HepG2 (cell line): ENCODE measurements around the gene TIMM44. TPM values are rescaled to one million over a fixed set of nuclear protein-coding genes. Genes with fewer than 3 reads are reported as not detected.

Experiments used
- BRD4 ChIP-seq: sonication (generic); formaldehyde crosslinking; IDR thresholded peaks from 2 replicates; pipeline ENCODE4 v1.4.0; 2020; ENCODE audit warnings: missing genetic modification reagents
- CBX2 ChIP-seq, 2 experiments: fragments of 200-600 bp in 1 of 2; sonication (generic); formaldehyde crosslinking in 1 of 2; IDR thresholded peaks; 2 replicates each; pipeline versions ENCODE4 v1.7.0 to v1.8.1; 2018 to 2022; ENCODE audit warnings: low read depth in 2 of 2, low read length in 1 of 2, mild to moderate bottlenecking in 1 of 2, missing genetic modification reagents in 1 of 2
- CCAR2 ChIP-seq: fragments of 200-400 bp; formaldehyde crosslinking; optimal IDR thresholded peaks from 2 replicates; pipeline ENCODE3; 2018; ENCODE audit warnings: low read depth, mild to moderate bottlenecking, low read length, moderate library complexity
- CHD2 ChIP-seq: IDR thresholded peaks from 2 replicates; pipeline ENCODE4 v1.6.1; 2011; ENCODE audit warnings: low read depth, low read length, improper control_type of control experiment
- HOXA5 ChIP-seq: sonication (generic); formaldehyde crosslinking; IDR thresholded peaks from 2 replicates; pipeline ENCODE4 v1.4.0; 2020; ENCODE audit warnings: missing genetic modification reagents
- MIER3 ChIP-seq: IDR thresholded peaks from 2 replicates; pipeline ENCODE4 v1.6.1; 2016; ENCODE audit warnings: missing compliant biosample characterization, borderline replicate concordance
- NFE2L2 ChIP-seq: fragments of 150-350 bp; IDR thresholded peaks from 2 replicates; pipeline ENCODE4 v1.6.1; 2014; ENCODE audit warnings: low read length
- NFIC ChIP-seq: IDR thresholded peaks from 2 replicates; pipeline ENCODE4 v1.6.1; 2012; ENCODE audit warnings: mild to moderate bottlenecking, low read length, inconsistent platforms
- PCBP2 ChIP-seq: fragments of 200-400 bp; formaldehyde crosslinking; optimal IDR thresholded peaks from 2 replicates; pipeline ENCODE3; 2018; ENCODE audit warnings: low read length, low read depth; ENCODE audit not compliant: poor library complexity, severe bottlenecking
- U2AF2 ChIP-seq: fragments of 200-400 bp; formaldehyde crosslinking; IDR thresholded peaks from 2 replicates; pipeline ENCODE4 v1.6.1; 2017; ENCODE audit warnings: low read depth, mild to moderate bottlenecking, low read length
- ZFP37 ChIP-seq: sonication (generic); formaldehyde crosslinking; IDR thresholded peaks from 2 replicates; pipeline ENCODE4 v1.4.0; 2020; ENCODE audit warnings: missing genetic modification reagents, borderline replicate concordance
- ZKSCAN8 ChIP-seq: IDR thresholded peaks from 2 replicates; pipeline ENCODE4 v1.6.1; 2016; ENCODE audit warnings: borderline replicate concordance, missing genetic modification reagents, missing compliant biosample characterization
- ZNF124 ChIP-seq: sonication (generic); formaldehyde crosslinking; IDR thresholded peaks from 2 replicates; pipeline ENCODE4 v1.4.0; 2020; ENCODE audit warnings: missing genetic modification reagents
- ZNF20 ChIP-seq: sonication (generic); formaldehyde crosslinking; IDR thresholded peaks from 2 replicates; pipeline ENCODE4 v1.4.0; 2020; ENCODE audit warnings: mild to moderate bottlenecking, moderate library complexity, missing genetic modification reagents
- ZNF570 ChIP-seq: sonication (generic); formaldehyde crosslinking; IDR thresholded peaks from 2 replicates; pipeline ENCODE4 v1.4.0; 2020; ENCODE audit warnings: mild to moderate bottlenecking, missing genetic modification reagents, borderline replicate concordance
- polyA plus RNA-seq, 8 experiments: library from polyadenylated mRNA; depleted of rRNA in 3 of 8; stranded (reverse) in 7 of 8; unstranded in 1 of 8; fragments of >200 nt; fragmentation: Illumina TruSeq in 4 of 8; extraction: Trizol in 4 of 8; gene quantifications; 2 replicates each; pipeline versions ENCODE4 v1.2.1 to v1.2.3, GENCODE V29; 2011 to 2016; ENCODE audit warnings: low read depth in 4 of 8, missing spikeins in 1 of 8, mixed read lengths in 1 of 8; ENCODE audit not compliant: insufficient read depth in 1 of 8
- total RNA-seq, 5 experiments: library from RNA; depleted of rRNA; stranded (reverse); fragments of >200 nt; fragmentation: Illumina TruSeq; extraction: Trizol; gene quantifications; 2 replicates each; pipeline ENCODE4 v1.2.3, GENCODE V29; 2016; ENCODE audit warnings: low read depth in 1 of 5
- TF ChIP-seq, protein P1 (sequence below): IDR thresholded peaks from 2 replicates; pipeline ENCODE4 v1.6.1; 2012; ENCODE audit warnings: low read length, improper control_type of control experiment
- TF ChIP-seq, protein P2 (sequence below): sonication (generic); formaldehyde crosslinking; IDR thresholded peaks from 2 replicates; pipeline ENCODE4 v1.5.1; 2020; ENCODE audit warnings: mild to moderate bottlenecking, missing genetic modification reagents, borderline replicate concordance
- TF ChIP-seq, protein P3 (sequence below): sonication (generic); formaldehyde crosslinking; IDR thresholded peaks from 2 replicates; pipeline ENCODE4 v1.4.0; 2020; ENCODE audit warnings: mild to moderate bottlenecking, missing genetic modification reagents
- TF ChIP-seq, protein P4 (sequence below): sonication (generic); formaldehyde crosslinking; conservative IDR thresholded peaks from 2 replicates; pipeline ENCODE4 v1.8.0; 2022; ENCODE audit warnings: missing genetic modification reagents
- TF ChIP-seq, protein P5 (sequence below): sonication (generic); formaldehyde crosslinking; IDR thresholded peaks from 2 replicates; pipeline ENCODE4 v1.4.0; 2020; ENCODE audit warnings: missing genetic modification reagents, borderline replicate concordance

TIMM44 gene
- total and polyA plus RNA-seq, 2 of the 13 experiments (the other 11 are each of a cell fraction or from before 2014, with no cell fraction given) = 42.9 to 72.6 TPM

DNA sequence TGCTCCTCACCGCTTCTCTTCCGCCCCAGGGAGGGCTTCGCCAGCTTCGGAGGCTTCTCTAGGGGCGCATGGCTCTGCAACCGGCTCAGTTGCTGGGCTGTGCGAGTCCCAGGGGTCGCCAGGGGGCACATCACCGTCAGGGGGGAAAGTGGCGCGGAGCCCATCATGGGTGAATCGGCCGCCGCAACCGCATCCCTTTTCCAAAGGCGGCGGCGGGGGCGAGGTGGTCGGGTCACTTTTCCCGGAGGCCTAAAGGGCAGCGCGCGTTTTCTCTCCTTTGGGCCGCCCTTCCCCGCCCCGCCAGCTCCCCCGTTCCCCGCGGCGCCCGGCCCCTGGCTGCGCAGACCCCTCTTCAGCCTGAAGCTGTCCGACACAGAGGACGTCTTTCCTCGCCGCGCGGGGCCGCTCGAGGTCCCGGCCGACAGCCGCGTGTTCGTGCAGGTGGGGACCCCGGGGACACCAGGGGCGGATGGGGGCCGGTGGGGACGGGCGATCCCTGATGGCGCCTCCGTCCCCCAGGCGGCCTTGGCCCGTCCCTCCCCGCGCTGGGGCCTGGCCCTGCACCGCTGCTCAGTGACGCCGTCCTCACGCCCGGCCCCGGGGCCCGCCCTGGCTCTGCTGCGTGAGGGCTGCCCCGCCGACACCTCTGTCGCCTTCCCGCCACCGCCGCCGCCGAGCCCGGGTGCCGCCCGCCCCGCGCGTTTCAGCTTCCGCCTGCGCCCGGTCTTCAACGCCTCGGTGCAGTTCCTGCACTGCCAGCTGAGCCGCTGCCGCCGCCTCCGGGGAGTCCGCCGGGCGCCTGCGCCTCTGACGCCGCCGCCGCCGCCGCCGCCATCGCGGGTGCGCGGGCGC lies 27.1 kb downstream of the TIMM44 start (continued):
- TF ChIP-seq, protein P1, sequence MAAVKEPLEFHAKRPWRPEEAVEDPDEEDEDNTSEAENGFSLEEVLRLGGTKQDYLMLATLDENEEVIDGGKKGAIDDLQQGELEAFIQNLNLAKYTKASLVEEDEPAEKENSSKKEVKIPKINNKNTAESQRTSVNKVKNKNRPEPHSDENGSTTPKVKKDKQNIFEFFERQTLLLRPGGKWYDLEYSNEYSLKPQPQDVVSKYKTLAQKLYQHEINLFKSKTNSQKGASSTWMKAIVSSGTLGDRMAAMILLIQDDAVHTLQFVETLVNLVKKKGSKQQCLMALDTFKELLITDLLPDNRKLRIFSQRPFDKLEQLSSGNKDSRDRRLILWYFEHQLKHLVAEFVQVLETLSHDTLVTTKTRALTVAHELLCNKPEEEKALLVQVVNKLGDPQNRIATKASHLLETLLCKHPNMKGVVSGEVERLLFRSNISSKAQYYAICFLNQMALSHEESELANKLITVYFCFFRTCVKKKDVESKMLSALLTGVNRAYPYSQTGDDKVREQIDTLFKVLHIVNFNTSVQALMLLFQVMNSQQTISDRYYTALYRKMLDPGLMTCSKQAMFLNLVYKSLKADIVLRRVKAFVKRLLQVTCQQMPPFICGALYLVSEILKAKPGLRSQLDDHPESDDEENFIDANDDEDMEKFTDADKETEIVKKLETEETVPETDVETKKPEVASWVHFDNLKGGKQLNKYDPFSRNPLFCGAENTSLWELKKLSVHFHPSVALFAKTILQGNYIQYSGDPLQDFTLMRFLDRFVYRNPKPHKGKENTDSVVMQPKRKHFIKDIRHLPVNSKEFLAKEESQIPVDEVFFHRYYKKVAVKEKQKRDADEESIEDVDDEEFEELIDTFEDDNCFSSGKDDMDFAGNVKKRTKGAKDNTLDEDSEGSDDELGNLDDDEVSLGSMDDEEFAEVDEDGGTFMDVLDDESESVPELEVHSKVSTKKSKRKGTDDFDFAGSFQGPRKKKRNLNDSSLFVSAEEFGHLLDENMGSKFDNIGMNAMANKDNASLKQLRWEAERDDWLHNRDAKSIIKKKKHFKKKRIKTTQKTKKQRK = no peak
- no peak for TF ChIP-seq ZNF20 (CRISPR knock-in tag)
- TF ChIP-seq, protein P2, sequence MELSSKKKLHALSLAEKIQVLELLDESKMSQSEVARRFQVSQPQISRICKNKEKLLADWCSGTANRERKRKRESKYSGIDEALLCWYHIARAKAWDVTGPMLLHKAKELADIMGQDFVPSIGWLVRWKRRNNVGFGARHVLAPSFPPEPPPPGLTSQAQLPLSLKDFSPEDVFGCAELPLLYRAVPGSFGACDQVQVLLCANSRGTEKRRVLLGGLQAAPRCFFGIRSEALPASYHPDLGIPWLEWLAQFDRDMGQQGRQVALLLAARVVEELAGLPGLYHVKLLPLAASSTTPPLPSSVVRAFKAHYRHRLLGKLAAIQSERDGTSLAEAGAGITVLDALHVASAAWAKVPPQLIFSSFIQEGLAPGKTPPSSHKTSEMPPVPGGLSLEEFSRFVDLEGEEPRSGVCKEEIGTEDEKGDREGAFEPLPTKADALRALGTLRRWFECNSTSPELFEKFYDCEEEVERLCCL (CRISPR knock-in tag) = no peak
- TF ChIP-seq, protein P3, sequence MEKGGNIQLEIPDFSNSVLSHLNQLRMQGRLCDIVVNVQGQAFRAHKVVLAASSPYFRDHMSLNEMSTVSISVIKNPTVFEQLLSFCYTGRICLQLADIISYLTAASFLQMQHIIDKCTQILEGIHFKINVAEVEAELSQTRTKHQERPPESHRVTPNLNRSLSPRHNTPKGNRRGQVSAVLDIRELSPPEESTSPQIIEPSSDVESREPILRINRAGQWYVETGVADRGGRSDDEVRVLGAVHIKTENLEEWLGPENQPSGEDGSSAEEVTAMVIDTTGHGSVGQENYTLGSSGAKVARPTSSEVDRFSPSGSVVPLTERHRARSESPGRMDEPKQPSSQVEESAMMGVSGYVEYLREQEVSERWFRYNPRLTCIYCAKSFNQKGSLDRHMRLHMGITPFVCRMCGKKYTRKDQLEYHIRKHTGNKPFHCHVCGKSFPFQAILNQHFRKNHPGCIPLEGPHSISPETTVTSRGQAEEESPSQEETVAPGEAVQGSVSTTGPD (CRISPR knock-in tag) = no peak
- TF ChIP-seq, protein P4, sequence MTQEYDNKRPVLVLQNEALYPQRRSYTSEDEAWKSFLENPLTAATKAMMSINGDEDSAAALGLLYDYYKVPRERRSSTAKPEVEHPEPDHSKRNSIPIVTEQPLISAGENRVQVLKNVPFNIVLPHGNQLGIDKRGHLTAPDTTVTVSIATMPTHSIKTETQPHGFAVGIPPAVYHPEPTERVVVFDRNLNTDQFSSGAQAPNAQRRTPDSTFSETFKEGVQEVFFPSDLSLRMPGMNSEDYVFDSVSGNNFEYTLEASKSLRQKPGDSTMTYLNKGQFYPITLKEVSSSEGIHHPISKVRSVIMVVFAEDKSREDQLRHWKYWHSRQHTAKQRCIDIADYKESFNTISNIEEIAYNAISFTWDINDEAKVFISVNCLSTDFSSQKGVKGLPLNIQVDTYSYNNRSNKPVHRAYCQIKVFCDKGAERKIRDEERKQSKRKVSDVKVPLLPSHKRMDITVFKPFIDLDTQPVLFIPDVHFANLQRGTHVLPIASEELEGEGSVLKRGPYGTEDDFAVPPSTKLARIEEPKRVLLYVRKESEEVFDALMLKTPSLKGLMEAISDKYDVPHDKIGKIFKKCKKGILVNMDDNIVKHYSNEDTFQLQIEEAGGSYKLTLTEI (CRISPR knock-in tag) = no peak
- no peak for TF ChIP-seq PCBP2
- no peak for TF ChIP-seq ZKSCAN8 (CRISPR knock-in tag)
- TF ChIP-seq CHD2 = no peak
- no peak for TF ChIP-seq BRD4 (CRISPR knock-in tag)
- no peak for TF ChIP-seq NFE2L2
- 0 out of 2 replicates have a peak, but pooled peaks have one; percentile 45 for TF ChIP-seq ZNF570 (CRISPR knock-in tag)
- TF ChIP-seq, protein P5, sequence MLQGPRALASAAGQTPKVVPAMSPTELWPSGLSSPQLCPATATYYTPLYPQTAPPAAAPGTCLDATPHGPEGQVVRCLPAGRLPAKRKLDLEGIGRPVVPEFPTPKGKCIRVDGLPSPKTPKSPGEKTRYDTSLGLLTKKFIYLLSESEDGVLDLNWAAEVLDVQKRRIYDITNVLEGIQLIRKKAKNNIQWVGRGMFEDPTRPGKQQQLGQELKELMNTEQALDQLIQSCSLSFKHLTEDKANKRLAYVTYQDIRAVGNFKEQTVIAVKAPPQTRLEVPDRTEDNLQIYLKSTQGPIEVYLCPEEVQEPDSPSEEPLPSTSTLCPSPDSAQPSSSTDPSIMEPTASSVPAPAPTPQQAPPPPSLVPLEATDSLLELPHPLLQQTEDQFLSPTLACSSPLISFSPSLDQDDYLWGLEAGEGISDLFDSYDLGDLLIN (CRISPR knock-in tag) = no peak
- TF ChIP-seq NFIC = no peak
- TF ChIP-seq CBX2 (IDR thresholded peaks at IDR 0.05; ENCODE audit: low read depth, low read length) = no peak
- TF ChIP-seq CBX2 (CRISPR knock-in tag; IDR thresholded peaks at IDR 0.05; ENCODE audit: low read depth) = no peak
- TF ChIP-seq MIER3 (CRISPR knock-in tag) = no peak
- TF ChIP-seq U2AF2 = no peak
- TF ChIP-seq HOXA5 (CRISPR knock-in tag) = peak; percentile 26; the same call in 1 of the 2 replicates
- TF ChIP-seq CCAR2 = no peak
- TF ChIP-seq ZNF124 (CRISPR knock-in tag) = no peak
- TF ChIP-seq ZFP37 (CRISPR knock-in tag) = no peak
